Neural cell (in vitro differentiated cells): ENCODE results near the gene SLC4A8. TPM values are rescaled to one million over a fixed set of nuclear protein-coding genes. Genes with fewer than 3 reads are reported as not detected.

Source experiments
- H2AFZ ChIP-seq: fragments of 200-600, 300-800 bp; sonication (generic), shearing (Covaris generic); 2 replicates; pipeline ENCODE4 v1.6.0; 2014; ENCODE audit warnings: low read depth, mild to moderate bottlenecking, antibody characterized with exemption, low read length, moderate library complexity
- H3F3A ChIP-seq: fragments of 200-600 bp; shearing (Covaris generic); 2 replicates; pipeline ENCODE4 v1.6.1; 2016; ENCODE audit warnings: mild to moderate bottlenecking, moderate library complexity, mixed read lengths, antibody characterized with exemption, low read length; ENCODE audit not compliant: insufficient read depth, poor library complexity, severe bottlenecking
- H3K27ac ChIP-seq: fragments of 200-600, 300-800 bp; sonication (generic), shearing (Covaris generic); 2 replicates; pipeline ENCODE4 v1.5.1; 2014; ENCODE audit warnings: mild to moderate bottlenecking, low read length, moderate library complexity
- H3K27me3 ChIP-seq: fragments of 300-800, 200-600 bp; sonication (generic), shearing (Covaris generic); 2 replicates; pipeline ENCODE4 v1.6.0; 2014; ENCODE audit warnings: mild to moderate bottlenecking, low read depth, low read length, moderate library complexity; ENCODE audit not compliant: insufficient read depth
- H3K36me3 ChIP-seq: fragments of 300-800, 200-600 bp; sonication (generic), shearing (Covaris generic); 2 replicates; pipeline ENCODE4 v1.5.1; 2014; ENCODE audit warnings: mild to moderate bottlenecking, antibody characterized with exemption, low read length, moderate library complexity; ENCODE audit not compliant: insufficient read depth
- H3K4me2 ChIP-seq: fragments of 300-800, 200-600 bp; sonication (generic), shearing (Covaris generic); 2 replicates; pipeline ENCODE4 v1.6.0; 2014; ENCODE audit warnings: mild to moderate bottlenecking, low read length
- H3K4me3 ChIP-seq: fragments of 300-800, 200-600 bp; sonication (generic), shearing (Covaris generic); 2 replicates; pipeline ENCODE4 v1.5.1; 2014; ENCODE audit warnings: mild to moderate bottlenecking, low read length, moderate library complexity
- H3K79me2 ChIP-seq: fragments of 200-600 bp; shearing (Covaris generic); replicated peaks from 2 replicates; pipeline ENCODE4 v1.6.0; 2014; ENCODE audit warnings: mild to moderate bottlenecking, low read length, moderate library complexity; ENCODE audit not compliant: insufficient read depth
- H3K9ac ChIP-seq: fragments of 300-800, 200-600 bp; sonication (generic), shearing (Covaris generic); 2 replicates; pipeline ENCODE4 v1.6.1; 2016; ENCODE audit warnings: mild to moderate bottlenecking, low read length, mixed read lengths
- H3K9me2 ChIP-seq: fragments of 200-600 bp; shearing (Covaris generic); 2 replicates; pipeline ENCODE4 v1.6.1; 2016; ENCODE audit warnings: mild to moderate bottlenecking, low read length, mixed read lengths; ENCODE audit not compliant: insufficient read depth
- H3K9me3 ChIP-seq: fragments of 200-600, 300-800 bp; sonication (generic), shearing (Covaris generic); 2 replicates; pipeline ENCODE4 v1.6.1; 2016; ENCODE audit warnings: mild to moderate bottlenecking, mixed run types, low read length, moderate library complexity, mixed read lengths
- H4K20me1 ChIP-seq: fragments of 200-600 bp; shearing (Covaris generic); 2 replicates; pipeline ENCODE4 v1.6.1; 2016; ENCODE audit warnings: mild to moderate bottlenecking, mixed run types; ENCODE audit not compliant: insufficient read depth
- CTCF ChIP-seq: fragments of 450-650 bp; IDR thresholded peaks from 2 replicates; pipeline ENCODE4 v1.5.1; 2014; ENCODE audit warnings: antibody characterized with exemption, mild to moderate bottlenecking, moderate library complexity; ENCODE audit not compliant: poor library complexity, severe bottlenecking
- EZH2 ChIP-seq: fragments of 200-600, 300-800 bp; shearing (Covaris generic), sonication (generic); IDR thresholded peaks from 2 replicates; pipeline ENCODE4 v1.6.1; 2014; ENCODE audit warnings: antibody characterized with exemption, low read length, borderline replicate concordance, mild to moderate bottlenecking; ENCODE audit not compliant: insufficient read depth, poor library complexity, severe bottlenecking
- MXI1 ChIP-seq: fragments of 450-650 bp; conservative IDR thresholded peaks from 2 replicates; pipeline ENCODE4 v1.6.1; 2014; ENCODE audit warnings: antibody characterized with exemption, mild to moderate bottlenecking; ENCODE audit not compliant: poor library complexity, severe bottlenecking
- POLR2AphosphoS5 ChIP-seq: IDR thresholded peaks from 2 replicates; pipeline ENCODE4 v1.6.1; 2012
- RAD21 ChIP-seq: fragments of 450-650 bp; conservative IDR thresholded peaks from 2 replicates; pipeline ENCODE4 v1.6.1; 2014; ENCODE audit warnings: antibody characterized with exemption, mild to moderate bottlenecking, moderate library complexity
- polyA plus RNA-seq: library from polyadenylated mRNA; depleted of rRNA; stranded (reverse); fragments of >200 nt; gene quantifications from 2 replicates; pipeline ENCODE4 v1.2.3, GENCODE V29; 2014
- TF ChIP-seq, protein P1 (sequence below): IDR thresholded peaks from 2 replicates; pipeline ENCODE4 v1.6.1; 2012; ENCODE audit warnings: borderline replicate concordance

The SLC4A8 gene
- polyA plus RNA-seq, 1 donor from 2014 or later: 37.8 TPM

GRCh38 chr12:51374856-51375255, 49.8 kb upstream of the SLC4A8 start:
- Histone ChIP-seq H4K20me1 (no peaks in the 10 kb centered on the region), H3K27me3 (no peaks in the 10 kb centered on the region), H3K9ac (no peak overlapping the region), H2AFZ (no peak overlapping the region), H3K27ac (no peak overlapping the region), H3K4me3 (no peak overlapping the region), H3K9me2 (no peaks in the 10 kb centered on the region), H3K4me2 (no peak overlapping the region), H3K79me2 (no peaks in the 10 kb centered on the region), H3K9me3 (no peaks in the 10 kb centered on the region), H3F3A (no peaks in the 10 kb centered on the region), H3K36me3 (no peaks in the 10 kb centered on the region)
- no peak for TF ChIP-seq RAD21
- TF ChIP-seq MXI1: no peak
- no peak for TF ChIP-seq CTCF
- TF ChIP-seq EZH2: no peak
- TF ChIP-seq, protein P1, sequence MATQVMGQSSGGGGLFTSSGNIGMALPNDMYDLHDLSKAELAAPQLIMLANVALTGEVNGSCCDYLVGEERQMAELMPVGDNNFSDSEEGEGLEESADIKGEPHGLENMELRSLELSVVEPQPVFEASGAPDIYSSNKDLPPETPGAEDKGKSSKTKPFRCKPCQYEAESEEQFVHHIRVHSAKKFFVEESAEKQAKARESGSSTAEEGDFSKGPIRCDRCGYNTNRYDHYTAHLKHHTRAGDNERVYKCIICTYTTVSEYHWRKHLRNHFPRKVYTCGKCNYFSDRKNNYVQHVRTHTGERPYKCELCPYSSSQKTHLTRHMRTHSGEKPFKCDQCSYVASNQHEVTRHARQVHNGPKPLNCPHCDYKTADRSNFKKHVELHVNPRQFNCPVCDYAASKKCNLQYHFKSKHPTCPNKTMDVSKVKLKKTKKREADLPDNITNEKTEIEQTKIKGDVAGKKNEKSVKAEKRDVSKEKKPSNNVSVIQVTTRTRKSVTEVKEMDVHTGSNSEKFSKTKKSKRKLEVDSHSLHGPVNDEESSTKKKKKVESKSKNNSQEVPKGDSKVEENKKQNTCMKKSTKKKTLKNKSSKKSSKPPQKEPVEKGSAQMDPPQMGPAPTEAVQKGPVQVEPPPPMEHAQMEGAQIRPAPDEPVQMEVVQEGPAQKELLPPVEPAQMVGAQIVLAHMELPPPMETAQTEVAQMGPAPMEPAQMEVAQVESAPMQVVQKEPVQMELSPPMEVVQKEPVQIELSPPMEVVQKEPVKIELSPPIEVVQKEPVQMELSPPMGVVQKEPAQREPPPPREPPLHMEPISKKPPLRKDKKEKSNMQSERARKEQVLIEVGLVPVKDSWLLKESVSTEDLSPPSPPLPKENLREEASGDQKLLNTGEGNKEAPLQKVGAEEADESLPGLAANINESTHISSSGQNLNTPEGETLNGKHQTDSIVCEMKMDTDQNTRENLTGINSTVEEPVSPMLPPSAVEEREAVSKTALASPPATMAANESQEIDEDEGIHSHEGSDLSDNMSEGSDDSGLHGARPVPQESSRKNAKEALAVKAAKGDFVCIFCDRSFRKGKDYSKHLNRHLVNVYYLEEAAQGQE: no peak

GRCh38 chr12:51377099-51377984, 47.3 kb upstream of the SLC4A8 start:
- H3F3A ChIP-seq: no peaks in the 10 kb centered on the region
- no peak overlapping the region for H2AFZ ChIP-seq
- peak overlapping the region; percentile 9 for H3K9ac ChIP-seq
- no peak overlapping the region for H3K4me2 ChIP-seq
- H3K4me3 ChIP-seq: peak overlapping the region; percentile 46
- no peaks in the 10 kb centered on the region for H3K9me3 ChIP-seq
- peak; percentile 27 for TF ChIP-seq POLR2AphosphoS5
- no peak for TF ChIP-seq CTCF
- H3K27me3 ChIP-seq: no peaks in the 10 kb centered on the region
- H4K20me1 ChIP-seq: no peaks in the 10 kb centered on the region
- H3K9me2 ChIP-seq: no peaks in the 10 kb centered on the region
- H3K27ac ChIP-seq: peak overlapping the region; percentile 61
- no peaks in the 10 kb centered on the region for H3K79me2 ChIP-seq
- H3K36me3 ChIP-seq: no peaks in the 10 kb centered on the region
